Iris pigment epithelial cell (primary cell): Measurements from ENCODE around the gene UNCX.
"Not testable (repeated sequence)": the region's sequence is repeated elsewhere in the genome, so short reads cannot be mapped to it uniquely, and the experiment has no call there.

Experiments used
- DNase-seq: peaks from one replicate; pipeline ENCODE4 v3.0.0-alpha.2; 2011; ENCODE audit warnings: low read depth

Gene UNCX

DNA sequence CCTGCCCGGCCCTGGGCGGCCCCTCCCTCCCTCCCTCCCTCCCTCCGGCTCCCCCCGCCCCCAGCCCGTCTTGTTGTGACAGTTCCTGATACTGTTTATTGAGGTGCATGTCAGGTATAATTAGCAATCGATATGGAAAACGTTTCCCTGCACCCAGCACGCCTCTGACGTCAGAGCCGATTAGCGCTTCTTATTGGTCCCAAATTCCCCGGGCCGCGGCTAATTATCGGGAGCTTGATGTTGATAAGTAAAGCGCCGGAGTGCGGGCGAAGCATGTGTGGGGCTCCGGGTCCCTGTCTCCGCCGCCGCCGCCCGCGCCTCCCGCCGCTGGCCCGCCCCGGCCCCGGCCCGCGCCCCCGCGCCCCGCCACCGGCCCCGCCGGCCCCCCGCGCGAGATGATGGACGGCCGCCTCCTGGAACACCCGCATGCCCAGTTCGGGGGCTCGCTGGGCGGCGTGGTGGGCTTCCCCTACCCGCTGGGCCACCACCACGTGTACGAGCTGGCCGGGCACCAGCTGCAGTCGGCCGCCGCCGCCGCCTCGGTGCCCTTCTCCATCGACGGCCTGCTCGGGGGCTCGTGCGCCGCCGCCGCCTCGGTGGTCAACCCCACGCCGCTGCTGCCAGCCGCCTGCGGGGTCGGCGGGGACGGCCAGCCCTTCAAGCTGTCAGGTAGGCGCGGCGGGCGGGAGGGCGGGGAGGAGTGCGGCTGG is at the start of gene UNCX:
TSS of gene UNCX (plus strand) at position 250 of the 710 bp plus-strand sequence. CDS start at position 396, 146 bp downstream.
- no peak for DNase-seq

DNA sequence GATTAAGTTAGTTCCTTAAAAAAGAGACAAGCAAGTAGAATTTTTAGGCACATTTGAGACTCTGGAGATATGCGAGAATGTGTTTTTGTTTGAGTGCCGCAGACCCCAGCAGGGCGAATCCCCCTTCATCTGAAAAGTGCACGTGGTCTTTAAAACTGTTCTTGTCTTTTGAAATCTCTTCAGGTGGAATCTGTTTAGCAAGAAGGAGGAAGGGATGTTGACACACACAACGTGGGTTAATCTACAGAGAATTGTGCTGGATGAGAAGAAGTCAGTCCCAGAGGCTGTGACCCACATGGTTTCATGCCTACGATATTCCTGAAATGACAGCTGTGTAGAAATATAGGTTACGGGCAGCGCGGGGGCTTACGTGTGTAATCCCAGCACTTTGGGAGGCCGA is 45.5 kb upstream of the UNCX start:
- no peak for DNase-seq

DNA sequence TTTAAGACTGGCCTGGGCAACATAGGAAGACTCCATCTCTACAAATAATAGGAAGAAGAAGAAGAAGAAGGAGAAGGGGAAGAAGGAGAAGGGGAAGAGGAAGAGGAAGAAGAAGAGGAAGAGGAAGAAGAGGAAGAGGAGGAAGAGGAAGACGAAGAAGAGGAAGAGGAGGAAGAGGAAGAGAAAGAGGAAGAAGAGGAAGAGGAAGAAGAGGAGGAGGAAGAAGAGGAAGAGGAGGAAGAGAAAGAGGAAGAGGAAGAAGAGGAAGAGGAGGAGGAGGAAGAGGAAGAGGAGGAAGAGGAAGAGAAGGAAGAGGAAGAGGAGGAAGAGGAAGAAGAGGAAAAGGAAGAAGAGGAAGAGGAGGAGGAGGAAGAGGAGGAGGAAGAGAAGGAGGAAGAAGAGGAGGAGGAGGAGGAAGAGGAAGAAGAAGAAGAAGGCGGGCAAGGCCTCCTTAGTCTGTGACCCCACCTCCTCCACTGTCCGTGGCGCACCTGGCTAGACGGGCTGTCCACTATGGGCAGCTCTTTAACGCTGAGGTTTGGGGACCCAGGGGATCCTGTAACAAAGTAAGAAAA is 43.9 kb upstream of the UNCX start:
- no peak for DNase-seq

DNA sequence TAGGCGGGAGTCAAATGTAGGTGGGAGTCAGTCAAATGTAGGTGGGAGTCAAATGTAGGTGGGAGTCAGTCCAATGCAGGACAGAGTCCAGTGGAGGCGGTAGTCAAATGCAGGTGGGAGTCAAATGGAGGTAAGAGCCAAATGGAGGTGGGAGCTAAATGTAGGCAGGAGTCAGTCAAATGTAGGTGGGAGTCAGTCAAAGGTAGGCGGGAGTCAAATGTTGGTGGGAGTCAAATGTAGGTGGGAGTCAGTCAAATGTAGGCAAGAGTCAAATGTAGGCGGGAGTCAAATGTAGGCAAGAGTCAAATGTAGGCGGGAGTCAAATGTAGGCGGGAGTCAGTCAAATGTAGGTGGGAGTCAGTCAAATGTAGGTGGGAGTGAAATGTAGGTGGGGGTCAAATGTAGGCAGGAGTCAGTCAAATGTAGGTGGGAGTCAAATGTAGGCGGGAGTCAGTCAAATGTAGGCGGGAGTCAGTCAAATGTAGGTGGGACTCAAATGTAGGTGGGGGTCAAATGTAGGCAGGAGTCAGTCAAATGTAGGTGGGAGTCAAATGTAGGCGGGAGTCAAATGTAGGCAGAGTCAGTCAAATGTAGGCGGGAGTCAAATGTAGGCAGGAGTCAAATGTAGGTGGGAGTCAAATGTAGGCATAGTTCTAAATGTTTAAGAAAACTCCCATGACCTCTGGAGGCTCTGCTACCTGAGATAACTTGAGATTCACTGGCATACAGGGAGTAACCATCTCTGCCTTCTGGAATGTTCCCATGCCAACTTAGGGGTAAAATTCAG is 42.5 kb upstream of the UNCX start:
- DNase-seq: no peak

DNA sequence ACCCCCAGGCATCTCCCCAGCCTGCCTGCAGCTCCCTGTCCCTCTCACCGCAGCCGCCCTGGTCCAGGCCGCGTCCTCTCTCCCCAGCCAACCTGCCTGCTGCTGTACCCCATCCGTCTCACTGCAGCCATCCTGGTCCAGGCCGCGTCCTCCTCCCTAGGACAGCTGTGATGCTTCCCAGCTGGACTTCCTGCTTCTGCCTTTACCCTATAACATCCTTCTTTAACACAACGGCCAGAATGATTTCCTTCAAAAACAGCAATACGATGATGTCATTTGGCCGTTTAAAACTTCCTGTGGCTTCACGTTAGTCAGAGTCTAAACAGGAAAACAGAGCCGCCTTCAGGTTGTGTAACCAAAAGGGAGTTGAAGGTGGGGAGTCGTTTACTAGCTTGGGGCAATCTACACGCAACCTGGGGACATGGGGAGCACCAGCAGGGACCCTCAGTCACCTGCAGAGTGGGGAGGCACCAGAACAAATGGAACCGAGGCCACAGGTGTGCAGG is 40.4 kb upstream of the UNCX start:
- DNase-seq: peak; percentile 90

DNA sequence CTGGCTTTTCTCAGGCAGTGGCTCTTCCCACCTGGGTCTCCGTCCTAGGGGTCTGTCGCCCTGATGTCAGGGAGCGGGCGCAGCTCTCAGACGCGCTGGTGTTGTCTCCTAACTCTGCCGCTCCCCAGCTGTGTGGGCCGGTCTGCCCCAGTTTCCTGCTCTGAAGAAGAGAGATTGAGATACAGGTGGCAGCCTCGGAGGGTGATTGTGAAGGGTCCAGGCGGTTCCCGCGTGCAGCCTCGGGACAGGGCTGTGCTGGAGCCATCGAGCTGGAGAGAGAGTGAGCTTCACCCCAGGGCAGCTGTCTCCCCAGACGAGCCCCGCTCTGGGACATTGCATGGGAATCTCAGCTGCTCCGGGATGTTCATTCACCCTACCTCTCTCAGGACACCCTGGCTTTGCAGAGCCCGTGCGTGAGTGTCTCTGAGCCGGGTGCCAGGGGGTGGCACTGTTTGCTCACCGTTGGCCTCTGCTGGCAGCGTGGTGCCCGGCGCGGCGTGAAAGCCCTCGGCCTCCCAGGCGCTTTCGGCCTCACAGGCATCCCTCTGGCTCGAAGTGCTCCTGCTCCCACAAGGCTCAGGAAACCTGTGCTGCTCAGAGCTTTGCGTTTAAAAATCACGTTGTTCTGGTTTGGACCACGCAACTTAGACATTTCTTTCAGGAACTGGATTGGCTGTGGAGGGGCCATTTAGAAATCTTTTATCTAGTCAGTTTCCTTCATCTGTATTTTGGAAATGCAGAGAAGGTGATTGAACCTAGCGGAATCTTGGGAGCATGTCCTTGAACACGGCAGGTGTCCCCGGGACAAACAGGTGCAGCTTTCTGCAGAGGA is 38.9 kb upstream of the UNCX start:
- peak; percentile 48 for DNase-seq

DNA sequence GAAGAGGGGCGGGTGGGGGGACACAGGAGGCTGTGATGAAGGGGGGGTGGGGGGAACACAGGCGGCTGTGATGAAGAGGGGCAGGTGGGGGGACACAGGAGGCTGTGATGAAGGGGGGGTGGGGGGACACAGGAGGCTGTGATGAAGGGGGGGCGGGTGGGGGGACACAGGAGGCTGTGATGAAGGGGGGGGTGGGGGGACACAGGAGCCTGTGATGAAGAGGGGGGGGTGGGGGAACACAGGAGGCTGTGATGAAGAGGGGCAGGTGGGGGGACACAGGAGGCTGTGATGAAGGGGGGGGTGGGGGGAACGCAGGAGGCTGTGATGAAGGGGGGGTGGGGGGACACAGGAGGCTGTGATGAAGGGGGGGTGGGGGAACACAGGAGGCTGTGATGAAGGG is 36.2 kb upstream of the UNCX start:
- not testable (repeated sequence) for DNase-seq

DNA sequence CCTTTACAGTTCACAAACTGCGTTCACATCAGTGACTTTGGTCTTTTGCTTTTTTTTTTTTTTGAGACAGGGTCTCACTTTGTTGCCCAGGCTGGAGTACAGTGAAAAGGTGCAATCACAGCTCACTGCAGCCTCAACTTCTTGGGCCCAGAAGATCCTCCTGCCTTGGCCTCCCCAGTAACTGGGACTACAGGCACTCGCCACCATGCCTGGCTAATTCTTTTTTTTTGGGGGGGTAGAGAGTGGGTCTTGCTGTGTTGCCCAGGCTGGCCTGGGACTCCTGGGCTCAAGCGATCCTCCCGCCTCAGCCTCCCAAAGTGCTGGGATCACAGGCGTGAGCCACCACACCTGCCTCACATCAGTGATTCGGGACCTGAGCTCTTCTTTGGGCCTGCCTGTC is 35.7 kb upstream of the UNCX start:
- DNase-seq: no peak

DNA sequence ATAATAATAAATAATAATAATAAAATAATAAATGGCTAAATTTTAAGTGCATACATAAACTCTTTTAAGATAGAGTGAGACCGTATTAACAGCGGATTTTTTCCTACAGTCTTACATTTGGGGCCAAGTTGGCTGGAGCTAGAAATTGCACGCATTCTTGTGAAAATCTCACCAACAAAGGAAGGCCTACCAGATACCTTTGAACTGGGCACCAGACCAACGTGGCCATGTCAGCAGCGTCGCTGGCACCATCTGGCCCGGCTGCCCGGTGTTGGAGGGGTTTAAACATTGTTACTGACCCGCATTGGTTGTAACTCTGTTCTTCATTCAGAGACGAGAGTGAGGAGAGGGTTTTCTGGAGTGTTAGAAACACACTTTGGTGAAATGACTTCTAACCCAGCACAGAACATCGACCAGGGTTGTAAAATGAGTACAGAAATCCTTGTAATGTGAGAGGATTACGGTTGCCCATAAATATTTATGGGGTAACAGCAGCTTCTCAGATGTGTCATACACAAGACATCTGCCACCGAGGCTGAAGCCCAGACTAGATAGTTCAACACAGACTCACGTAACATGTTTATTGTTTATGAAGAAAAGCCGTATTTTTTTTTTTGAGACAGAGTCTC is 34.6 kb upstream of the UNCX start:
- DNase-seq: peak; percentile 93

DNA sequence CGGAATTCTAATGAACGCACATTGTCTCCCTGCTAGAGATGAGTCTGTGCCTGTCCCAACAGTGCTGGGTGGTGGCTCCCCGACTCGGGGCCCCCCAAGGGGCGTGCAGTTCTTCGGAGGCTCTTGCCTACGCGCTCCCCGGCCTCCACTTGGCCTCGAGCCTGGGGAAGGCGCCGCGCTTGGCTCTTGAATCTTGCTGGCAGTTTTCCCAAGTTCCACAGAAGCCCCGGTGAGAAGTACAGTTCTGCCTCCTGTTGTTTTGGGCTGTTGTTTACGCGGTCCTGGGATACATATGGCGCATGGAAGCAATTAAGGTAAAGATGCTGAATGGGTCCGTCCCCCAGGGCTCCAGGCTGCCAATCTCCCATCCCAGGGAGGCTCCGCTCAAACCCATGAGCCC is 32.6 kb upstream of the UNCX start:
- peak; percentile 57 for DNase-seq

DNA sequence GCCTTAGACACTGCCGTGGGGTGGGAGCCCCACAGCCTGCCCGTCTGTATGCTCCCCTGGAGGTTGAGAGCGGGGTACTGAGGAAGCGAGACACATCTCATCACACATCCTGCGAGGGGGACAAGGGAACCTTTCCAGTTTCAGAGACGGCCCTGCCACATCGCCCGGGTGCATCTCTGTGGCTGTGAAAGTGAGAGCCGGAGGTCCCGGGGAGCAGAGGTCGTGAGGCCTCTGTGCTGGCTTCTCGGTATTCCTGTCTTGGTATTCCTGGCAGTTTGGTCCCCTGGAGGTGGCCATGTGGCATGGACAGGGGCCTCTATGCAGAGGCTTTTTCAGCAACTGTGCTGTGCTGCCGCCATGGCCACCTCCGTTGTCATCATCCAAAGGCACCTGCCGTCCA is 30.8 kb upstream of the UNCX start:
- no peak for DNase-seq

DNA sequence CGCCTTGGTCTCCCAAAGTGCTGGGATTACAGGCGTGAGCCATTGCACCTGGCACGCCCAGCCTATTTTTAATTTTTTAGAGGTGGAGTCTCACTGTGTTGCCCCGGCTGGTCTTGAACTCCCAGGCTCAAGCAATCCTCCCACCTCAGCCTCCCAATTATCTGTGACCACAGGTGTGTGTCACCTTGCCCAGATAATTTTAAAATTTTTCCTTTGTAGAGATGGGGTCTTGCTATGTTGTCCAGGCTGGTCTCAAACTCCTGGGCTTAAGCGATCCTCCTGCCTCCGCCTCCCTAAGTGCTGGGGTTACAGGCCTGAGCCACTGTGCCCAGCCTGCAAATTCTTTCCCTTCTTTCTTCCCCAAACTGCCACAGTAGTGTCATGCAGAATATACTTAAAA is 29.8 kb upstream of the UNCX start:
- DNase-seq: not testable (repeated sequence)

DNA sequence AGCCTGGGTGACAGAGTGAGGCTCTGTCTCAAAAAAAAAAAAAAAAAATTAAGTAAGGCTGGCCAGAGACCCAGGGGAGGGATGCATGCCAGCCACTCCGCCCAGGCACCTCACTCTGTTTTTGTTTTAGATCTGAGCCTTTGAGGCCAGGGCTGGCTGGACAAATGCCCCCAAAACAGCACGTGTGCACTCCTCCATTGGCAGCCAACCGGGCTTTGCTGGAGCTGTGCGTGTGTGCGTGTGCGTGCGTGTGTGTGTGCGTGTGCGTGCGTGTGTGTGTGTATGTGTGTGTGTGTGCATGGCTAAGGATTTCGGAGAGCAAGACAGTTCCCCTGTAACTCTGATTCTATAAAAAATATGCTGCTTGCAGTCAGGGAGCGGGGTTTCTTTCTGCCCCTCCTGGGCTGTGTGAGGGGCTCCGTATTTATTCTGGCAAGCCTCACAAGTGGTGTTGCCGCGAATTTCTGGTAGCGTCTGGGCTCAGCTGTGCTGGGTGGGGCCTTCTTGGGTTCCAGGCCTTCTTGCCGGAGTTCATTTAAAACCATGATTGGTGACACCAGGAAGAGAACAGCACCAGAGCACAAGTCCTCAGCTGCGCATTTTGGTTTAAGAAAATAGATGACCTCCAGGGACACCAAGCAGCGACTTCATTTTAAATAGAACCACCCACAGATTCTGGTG is 28.1 kb upstream of the UNCX start:
- DNase-seq: no peak

DNA sequence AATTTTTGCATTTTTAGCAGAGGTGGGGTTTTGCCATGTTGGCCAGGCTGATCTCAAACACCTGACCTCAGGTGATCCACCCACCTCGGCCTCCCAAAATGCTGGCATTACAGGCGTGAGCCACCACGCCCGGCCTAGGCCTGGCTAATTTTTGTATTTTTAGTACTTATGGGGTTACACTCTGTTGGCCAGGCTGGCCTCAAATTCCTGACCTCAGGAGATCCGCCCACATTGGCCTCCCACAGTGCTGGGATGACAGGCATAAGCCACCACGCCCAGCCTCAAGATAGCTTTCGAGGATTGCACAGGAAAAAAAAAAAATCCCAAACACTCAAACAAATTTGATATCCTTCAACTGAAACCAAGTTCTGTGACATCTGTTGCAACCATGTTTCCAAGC is 26.9 kb upstream of the UNCX start:
- not testable (repeated sequence) for DNase-seq

DNA sequence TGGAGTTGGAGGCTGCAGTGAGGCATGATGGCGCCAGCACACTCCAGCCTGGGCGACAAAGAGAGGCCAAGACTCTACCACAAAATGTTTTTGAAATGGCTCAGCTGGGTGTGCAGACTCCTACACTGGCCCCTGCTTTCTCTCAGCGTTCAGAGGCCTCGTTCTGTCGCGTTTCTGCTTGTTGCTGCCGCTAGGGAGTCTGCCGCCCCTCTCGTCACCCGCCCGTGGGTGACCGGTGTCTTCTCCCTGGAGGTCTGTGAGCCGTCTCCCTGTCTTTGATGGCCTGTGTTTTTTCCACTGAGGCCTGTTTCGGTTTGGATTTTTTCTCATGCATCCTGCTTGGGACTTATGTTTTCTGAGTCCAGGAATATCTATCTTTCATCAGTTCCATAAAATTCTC is 23.6 kb upstream of the UNCX start:
- DNase-seq: no peak

DNA sequence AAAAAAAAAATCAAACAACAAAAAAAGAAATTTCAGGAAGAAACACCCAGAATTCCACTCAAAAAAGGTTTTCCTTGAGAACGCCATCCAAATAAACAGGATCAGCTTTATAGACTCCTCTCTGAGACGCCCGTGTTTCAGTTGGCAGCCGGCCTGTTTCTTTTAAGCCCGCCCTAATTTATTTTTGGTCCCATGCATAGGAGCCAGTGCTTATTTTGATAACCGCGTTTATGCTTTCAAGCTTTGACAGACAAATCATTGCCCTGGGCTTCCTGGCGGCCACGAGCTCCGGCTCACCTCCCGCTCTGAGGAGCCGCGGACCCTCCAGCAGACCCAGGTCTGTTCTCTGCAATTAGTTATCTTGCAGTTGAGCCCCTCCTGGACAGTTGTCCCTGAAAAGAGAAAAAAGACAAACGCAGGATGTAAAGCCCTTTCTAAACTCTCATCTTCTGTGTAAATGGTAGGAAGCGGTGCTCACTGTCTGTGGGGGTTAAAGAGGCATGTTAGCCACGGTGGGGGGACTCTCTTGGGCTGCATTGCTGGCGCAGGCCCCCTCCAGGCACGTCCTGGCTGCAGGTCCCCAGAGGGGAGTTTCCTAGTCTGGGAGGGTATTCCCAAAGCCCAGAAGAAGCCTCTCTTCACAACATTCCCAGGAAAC is 22.2 kb upstream of the UNCX start:
- DNase-seq: no peak

DNA sequence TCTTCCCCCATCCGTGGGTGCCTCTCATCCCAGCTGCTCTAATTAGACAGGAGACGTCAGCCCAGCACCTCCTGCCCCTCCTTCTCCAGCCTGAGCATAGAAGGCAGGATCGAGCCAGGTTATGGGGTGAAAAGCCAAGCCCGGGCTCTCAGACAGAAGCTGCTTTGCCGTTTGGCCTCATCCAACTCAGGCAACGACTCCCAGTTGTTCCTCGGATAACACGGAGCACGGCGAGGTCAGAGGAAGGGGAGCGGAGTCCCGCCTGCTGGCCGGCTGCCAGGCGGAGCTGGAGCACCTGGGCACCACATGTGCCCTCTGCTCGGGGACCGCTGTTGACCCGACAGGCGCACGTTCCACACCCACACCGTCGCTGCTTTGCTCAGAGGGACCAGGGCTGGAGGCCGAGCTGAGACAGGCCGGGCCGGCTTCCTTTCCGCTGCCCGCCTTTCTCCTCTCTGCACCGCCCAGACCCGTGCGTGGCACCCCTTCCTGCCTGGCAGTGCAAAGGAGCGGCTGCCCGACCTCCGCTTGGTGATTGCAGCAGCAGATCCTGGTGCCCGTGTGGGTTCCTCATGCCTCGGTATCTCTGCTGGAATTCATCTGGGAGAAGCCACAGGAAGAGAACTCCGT is 21.6 kb upstream of the UNCX start:
- no peak for DNase-seq

DNA sequence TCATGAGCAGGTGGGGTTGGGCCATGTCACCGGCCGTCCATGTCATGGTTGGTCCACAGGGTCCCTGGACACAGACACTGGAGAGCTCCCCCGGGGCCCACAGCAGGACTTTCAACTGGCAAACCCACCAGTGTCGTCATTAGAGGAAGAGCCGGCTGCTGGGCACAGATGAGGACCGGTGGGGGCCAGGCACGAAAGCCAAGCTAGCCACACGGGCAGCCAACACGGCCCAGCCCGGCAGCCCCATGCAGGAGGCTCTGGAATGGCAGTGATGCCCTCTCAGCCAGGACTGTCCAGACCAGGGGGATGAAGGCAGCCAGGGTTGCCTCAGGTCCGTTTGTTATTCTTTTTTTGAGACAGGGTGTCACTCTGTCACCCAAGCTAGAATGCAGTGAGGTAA is 21.1 kb upstream of the UNCX start:
- DNase-seq: no peak

DNA sequence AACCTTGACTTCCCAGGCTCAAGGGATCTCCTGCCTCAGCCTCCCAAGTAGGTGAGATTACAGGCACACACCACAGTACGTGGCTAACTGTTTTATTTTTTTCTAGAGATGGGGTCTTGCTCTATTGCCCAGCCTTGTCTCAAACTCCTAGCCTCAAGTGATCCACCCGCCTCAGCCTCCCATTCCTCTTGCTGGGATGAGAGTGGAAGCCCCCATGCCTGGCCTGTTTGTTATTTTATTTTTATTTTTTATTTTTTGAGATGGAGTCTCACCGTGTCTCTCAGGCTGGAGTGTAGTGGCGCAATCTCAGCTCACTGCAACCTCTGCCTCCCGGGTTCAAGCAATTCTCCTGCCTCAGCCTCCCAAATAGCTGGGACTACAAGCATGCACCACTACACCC is 20.6 kb upstream of the UNCX start:
- DNase-seq: not testable (repeated sequence)

DNA sequence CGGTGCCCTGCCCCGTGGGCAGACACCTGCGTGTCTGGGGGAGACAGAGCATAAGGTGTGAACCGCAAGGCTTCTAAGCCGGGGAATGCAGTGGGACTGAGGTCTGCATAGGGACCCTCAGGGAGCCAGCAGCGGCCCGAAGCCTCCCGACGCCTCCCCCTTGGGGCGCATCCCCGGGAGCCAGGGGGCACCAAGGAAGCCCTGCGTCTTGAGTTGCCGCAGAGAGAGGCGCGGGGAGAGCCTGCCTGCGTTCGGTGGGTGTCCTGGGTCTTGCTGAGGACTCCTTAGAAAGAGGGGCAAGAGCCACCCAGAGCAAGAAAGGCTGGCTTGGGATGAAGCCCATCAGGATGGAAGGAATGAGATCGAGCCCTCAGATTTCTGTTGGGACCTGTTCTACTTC is 18.2 kb upstream of the UNCX start:
- DNase-seq: no peak
